LoVo (cell line): ENCODE results near the gene CSF3.
A peak's percentile ranks its signal among the peaks of the same experiment; 100 is the strongest.

ENCODE experiments used
- DNase-seq: peaks from one replicate; pipeline ENCODE4 v3.0.0-alpha.2; 2016; ENCODE audit warnings: low spot score

Gene CSF3

GRCh38 chr17:40062329-40063186, 47.3 kb downstream of the CSF3 start, which contains the start of gene THRA:
THRA (plus strand) TSS chr17:40062965; CDS start chr17:40074489, 11,524 bp downstream.
- DNase-seq, result peak; percentile 53

- DNase-seq, result no peak
These were observed 48.0 kb downstream of the CSF3 start for GRCh38 chr17:40063187-40063771.

GRCh38 chr17:40063901-40064531, 48.8 kb downstream of the CSF3 start:
- no peak for DNase-seq

DNA sequence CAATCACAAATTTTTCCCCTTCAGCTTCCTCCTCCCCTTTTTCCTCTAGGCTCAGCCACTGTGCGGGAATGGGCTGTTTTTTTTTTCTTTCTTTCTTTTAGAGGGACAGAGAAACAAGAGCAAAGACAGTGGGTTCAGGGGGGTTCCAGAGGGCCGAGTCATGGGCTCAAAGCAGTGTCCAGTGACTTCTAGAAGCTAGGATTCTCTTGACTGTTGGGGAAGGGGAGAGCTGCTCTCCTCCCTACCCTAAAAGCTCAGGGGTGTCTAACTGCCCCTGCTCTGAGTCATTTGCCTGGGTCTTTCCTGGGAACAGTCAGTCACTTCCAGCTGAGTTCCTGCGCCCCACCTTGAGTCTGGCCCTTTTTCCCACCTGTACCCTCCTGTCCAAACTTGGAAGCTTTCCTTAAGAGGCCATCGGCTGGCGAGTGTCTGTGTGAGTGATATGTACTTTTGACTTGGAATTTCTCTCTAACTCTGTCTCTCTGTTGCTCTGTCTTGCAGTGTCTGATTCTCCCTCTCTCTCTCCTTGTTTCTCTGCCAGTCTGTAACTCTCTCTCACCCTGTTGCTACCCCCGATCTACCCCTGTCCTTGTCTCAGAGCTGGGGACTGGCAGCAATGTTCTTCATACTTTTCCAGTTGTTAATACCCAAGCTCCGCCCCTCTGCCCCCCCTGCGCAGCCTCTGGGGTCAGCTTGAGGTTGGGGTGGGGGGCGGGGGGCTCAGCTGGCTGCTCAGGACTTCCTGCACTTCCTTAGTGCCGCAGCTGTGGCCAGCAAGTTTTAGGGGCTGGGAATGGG, 49.9 kb downstream of the CSF3 start:
- DNase-seq, result no peak

DNA sequence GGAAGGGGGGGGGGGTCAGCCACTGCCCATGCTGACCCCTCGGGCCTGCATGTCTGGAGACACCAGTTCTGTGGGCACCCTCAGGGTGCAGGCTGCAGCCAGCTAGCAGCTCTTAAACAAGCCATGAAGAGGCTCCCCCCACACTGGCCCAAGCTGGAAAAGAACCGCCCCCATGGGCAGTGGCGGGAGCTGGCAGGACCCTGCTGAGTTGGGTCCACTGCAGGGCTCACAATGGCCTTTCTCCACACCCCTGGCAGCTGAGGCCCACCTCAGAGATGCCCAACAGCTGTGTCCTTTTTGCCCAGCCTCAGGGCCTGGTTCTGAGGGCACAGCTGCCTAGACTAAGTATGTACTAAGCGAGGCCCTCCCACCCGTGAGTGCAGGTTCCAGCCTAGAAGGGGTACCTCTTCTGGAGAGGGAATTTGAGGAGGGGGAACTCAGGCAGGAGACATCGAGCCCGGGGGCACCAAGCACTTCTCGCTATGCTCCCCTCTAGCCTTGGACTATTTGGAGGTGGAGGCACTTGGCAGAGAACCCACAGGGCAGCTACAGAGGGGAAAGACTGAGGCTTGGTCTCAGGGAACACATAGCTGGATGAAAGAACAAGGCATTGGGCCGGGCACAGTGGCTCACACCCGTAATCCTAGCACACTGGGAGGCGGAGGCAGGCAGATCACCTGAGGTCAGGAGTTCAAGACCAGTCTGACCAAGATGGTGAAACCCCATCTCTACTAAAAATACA, 50.7 kb downstream of the CSF3 start:
- DNase-seq, result no peak
